ENCODE data around the gene WFDC1. TPM values are rescaled to one million over a fixed set of nuclear protein-coding genes. Genes with fewer than 3 reads are reported as not detected.

The WFDC1 gene
- total and polyA plus RNA-seq, 10 of the 15 experiments (the other 5 are each of a cell fraction or from before 2014, with no cell fraction given) = not detected

DNA sequence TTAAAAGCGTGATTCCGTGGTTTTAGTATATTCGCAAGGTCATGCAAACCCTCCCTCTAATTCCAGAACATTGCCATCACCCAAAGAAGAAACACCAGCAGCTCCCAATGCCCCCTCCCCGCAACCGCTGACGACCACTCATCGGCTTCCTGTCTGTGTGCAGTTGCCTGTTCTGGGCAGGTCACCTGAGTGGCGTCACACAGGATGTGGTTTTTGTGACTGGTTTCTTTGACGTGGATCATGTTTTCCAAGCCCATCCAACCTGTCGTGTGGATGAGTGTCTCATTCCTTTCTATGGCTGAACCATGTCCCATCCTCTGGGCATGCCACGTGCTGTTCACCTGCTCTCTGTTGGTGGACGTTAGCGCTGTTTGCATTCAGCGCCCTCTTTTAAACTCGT is 65.5 kb downstream of the WFDC1 start (continued):
- TF ChIP-seq, protein P1, sequence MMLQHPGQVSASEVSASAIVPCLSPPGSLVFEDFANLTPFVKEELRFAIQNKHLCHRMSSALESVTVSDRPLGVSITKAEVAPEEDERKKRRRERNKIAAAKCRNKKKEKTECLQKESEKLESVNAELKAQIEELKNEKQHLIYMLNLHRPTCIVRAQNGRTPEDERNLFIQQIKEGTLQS (IDR thresholded peaks at IDR 0.05; ENCODE audit: borderline replicate concordance, extremely low read depth, low read depth, low read length) = no peak
- no peak for TF ChIP-seq ZNF687 (IDR thresholded peaks at IDR 0.05)

GRCh38 chr16:84360748-84361147 is 66.1 kb downstream of the WFDC1 start:
- BruUV-seq (replicated peaks) = no TSS peak
- POLR2A ChIA-PET = no interaction called here
- no peak for TF ChIP-seq NFYB (IDR thresholded peaks at IDR 0.05; ENCODE audit: insufficient read depth, low read depth, low read length)
- no peak for TF ChIP-seq TCF7 (IDR thresholded peaks at IDR 0.05; ENCODE audit: borderline replicate concordance)
- no peak for TF ChIP-seq GATAD2B (conservative IDR thresholded peaks at IDR 0.05; ENCODE audit: low read depth)
- TF ChIP-seq, protein P2, sequence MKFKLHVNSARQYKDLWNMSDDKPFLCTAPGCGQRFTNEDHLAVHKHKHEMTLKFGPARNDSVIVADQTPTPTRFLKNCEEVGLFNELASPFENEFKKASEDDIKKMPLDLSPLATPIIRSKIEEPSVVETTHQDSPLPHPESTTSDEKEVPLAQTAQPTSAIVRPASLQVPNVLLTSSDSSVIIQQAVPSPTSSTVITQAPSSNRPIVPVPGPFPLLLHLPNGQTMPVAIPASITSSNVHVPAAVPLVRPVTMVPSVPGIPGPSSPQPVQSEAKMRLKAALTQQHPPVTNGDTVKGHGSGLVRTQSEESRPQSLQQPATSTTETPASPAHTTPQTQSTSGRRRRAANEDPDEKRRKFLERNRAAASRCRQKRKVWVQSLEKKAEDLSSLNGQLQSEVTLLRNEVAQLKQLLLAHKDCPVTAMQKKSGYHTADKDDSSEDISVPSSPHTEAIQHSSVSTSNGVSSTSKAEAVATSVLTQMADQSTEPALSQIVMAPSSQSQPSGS (IDR thresholded peaks at IDR 0.05; ENCODE audit: low read length) = no peak
- TF ChIP-seq, protein P3, sequence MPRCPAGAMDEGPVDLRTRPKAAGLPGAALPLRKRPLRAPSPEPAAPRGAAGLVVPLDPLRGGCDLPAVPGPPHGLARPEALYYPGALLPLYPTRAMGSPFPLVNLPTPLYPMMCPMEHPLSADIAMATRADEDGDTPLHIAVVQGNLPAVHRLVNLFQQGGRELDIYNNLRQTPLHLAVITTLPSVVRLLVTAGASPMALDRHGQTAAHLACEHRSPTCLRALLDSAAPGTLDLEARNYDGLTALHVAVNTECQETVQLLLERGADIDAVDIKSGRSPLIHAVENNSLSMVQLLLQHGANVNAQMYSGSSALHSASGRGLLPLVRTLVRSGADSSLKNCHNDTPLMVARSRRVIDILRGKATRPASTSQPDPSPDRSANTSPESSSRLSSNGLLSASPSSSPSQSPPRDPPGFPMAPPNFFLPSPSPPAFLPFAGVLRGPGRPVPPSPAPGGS (IDR thresholded peaks at IDR 0.05; ENCODE audit: borderline replicate concordance, insufficient read depth, low read depth, low read length, poor library complexity, severe bottlenecking) = no peak
- no peak for TF ChIP-seq MEF2A (IDR thresholded peaks at IDR 0.05; ENCODE audit: insufficient read depth, low read depth, low read length)
- TF ChIP-seq RUNX3 (IDR thresholded peaks at IDR 0.05; ENCODE audit: low read length) = no peak
- no peak for TF ChIP-seq MAX (IDR thresholded peaks at IDR 0.05; ENCODE audit: low read depth, low read length)

More at GRCh38 chr16:84360748-84361147, 66.1 kb downstream of the WFDC1 start:
- ChIA-PET RAD21 (ENCODE audit: unreplicated experiment) (no interaction called here), CTCF (no interaction called here), SMC1A (ENCODE audit: uncharacterized antibody, unreplicated experiment) (no interaction called here)
- H3K27ac ChIP-seq (ENCODE audit: control insufficient read depth, insufficient read depth) = no peak overlapping the region
- H3K4me3 ChIP-seq = no peak overlapping the region
- ATAC-seq (no peak), FAIRE-seq (no peak), DNase-seq (ENCODE audit: low read depth, low spot score) (no peak)
- H4K20me1 ChIP-seq (ENCODE audit: control insufficient read depth, insufficient read depth) = no peaks in the 10 kb centered on the region
- 43% methylated on average over 4 of the region's 4 CpGs for WGBS (ENCODE audit: insufficient coverage, insufficient replicate concordance, low lambda C conversion rate, missing lambda C conversion rate)
- in situ Hi-C loops (cut with MboI) (no loop called here), intact Hi-C loops (cut with micrococcal nuclease; ENCODE audit: unreplicated experiment) (no loop called here)
- no peak overlapping the region for H3K4me2 ChIP-seq (ENCODE audit: control insufficient read depth, insufficient read depth)
- H2AFZ ChIP-seq (ENCODE audit: control insufficient read depth, low read depth, low read length) = no peak overlapping the region
- no peaks in the 10 kb centered on the region for H3K79me2 ChIP-seq (ENCODE audit: control insufficient read depth, insufficient read depth, low read length)
- no peaks in the 10 kb centered on the region; a peak in 1 of 4 replicates for H3K27me3 ChIP-seq (replicated peaks in 1 of 2; ENCODE audit: control insufficient read depth in 2 of 2, insufficient read depth in 2 of 2, low read length in 1 of 2)
- no peaks in the 10 kb centered on the region; the same call in 2 of the 3 replicates for H3K9me3 ChIP-seq (replicated peaks; ENCODE audit: control insufficient read depth, insufficient read depth, low read length)
- H3K36me3 ChIP-seq (ENCODE audit: control insufficient read depth in 2 of 2, insufficient read depth in 2 of 2, low read length in 1 of 2) = no peaks in the 10 kb centered on the region
- no peaks in the 10 kb centered on the region for H3K4me1 ChIP-seq (ENCODE audit: control insufficient read depth, insufficient read depth, low read length)
- H3K9ac ChIP-seq (ENCODE audit: control insufficient read depth, insufficient read depth, low read length) = no peak overlapping the region
